GM19463 (cell line): ENCODE data around the gene ADGRV1.

ENCODE experiments used
- ATAC-seq: cut with Tn5 transposase; IDR thresholded peaks from one replicate; pipeline ENCODE4 v1.9.1; 2021; ENCODE audit warnings: mild to moderate bottlenecking, moderate library complexity; ENCODE audit not compliant: unreplicated experiment

The ADGRV1 gene

GRCh38 chr5:90861843-90862586, 303.4 kb downstream of the ADGRV1 start:
- no peak for ATAC-seq

- no peak for ATAC-seq
These were observed 306.6 kb downstream of the ADGRV1 start for GRCh38 chr5:90865180-90865579.

- no peak for ATAC-seq
These were observed 307.7 kb downstream of the ADGRV1 start for GRCh38 chr5:90866333-90866732.

DNA sequence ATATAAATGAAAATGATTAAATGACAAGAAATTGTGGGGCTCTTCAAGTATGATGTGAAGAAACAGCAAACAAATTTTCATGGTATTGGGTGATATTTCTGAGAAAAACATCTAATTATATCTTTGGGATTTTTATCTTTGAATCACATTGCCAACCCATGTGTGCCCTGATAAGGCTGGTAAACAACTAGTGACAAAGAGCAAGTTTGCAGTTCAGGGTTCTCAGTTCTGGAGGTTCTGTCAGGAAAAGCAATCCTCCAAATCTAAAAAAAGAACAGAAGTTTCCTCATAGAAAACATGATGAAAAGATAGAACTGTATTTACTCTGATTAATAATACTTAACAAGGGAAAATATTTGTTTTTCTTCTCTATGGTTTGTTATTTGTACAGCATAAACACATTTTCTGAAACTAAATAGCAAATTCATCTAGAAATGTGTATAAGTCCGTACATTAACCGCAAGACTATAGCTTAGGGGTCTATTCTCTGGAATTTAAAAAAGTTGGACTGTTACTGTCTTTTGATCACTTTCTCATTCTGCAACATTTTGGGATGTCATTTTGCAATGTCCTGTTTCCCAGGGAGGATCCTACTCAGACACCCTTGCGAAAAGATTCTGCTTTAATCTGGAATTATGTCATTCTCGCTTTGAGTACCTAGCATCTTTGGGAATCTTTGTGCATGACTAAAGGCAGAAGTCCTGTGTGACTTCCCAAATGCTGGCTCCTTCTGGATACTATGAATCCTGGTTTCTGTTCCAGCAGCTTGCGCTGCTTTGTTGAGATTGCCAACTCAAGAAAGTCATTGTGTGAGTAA, 308.5 kb downstream of the ADGRV1 start:
- no peak for ATAC-seq

DNA sequence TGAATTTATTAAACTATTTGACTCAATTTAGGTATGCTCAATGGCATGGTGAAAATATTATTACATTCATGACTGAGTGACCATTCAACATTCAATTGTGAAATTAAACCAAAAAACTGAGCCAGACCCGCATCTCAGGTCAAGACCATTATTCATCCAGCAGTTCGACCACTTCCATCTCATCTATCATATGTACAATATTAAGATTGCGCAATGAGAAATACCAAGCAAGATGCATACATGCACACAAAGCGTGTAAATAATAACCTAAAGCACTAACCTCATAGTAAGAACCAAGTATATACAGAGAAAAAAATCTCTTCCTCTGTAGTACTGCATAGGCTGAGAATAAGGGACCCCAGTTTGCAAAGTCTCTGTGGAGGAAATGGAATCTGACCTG, 310.2 kb downstream of the ADGRV1 start:
- no peak for ATAC-seq

GRCh38 chr5:90871391-90871991, 312.9 kb downstream of the ADGRV1 start:
- no peak for ATAC-seq

DNA sequence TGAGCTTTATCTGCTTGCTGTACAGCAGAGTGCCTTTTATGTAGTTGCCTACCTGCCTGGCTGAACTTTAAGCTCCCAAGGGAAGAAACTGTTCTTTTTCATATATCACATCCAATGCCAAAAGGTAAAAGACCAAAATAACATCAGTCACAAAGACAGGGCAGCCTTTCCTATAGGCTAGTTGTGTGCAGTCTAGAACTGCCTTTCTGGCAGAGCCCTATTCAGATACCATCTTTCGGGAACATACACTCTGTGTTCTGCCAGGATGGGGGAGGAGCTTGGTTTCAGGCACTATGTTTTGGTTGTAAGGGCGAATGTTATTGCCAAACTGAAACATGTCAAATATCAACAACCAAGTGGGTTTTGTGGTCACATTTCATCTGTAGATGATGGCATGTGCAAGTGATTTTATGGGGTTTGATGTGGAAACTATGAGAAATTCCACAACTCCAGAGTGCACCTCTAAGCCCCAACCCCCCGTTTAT, 314.5 kb downstream of the ADGRV1 start:
- no peak for ATAC-seq

- ATAC-seq, result no peak
These were observed 315.5 kb downstream of the ADGRV1 start for GRCh38 chr5:90874066-90874465.

DNA sequence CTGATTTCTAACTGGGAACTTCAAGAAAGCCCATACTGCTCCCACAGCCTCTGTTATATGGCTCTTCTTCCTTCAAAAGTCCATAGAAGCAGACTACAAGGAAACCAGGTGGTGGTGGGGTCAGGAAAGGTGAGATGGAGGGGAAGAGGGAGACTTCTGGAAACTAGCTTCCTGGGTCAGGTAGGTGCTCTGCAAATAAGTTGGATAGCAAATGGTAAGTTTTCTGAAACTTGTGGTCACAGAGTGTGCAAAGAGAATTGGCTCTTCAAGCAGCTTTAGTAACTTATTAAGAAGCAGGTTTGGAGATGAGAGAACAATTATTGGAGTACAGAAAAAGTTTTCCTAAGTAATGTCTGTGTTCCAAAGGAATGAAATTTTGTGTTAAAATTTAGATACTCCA, 316.9 kb downstream of the ADGRV1 start:
- ATAC-seq, result no peak

- ATAC-seq, result no peak
These were observed 317.8 kb downstream of the ADGRV1 start for GRCh38 chr5:90876366-90876765.

GRCh38 chr5:90877049-90877448, 318.5 kb downstream of the ADGRV1 start:
- ATAC-seq, result no peak

- ATAC-seq, result no peak
These were observed 319.5 kb downstream of the ADGRV1 start for GRCh38 chr5:90878081-90878480.

GRCh38 chr5:90878549-90879196, 320.1 kb downstream of the ADGRV1 start:
- ATAC-seq, result no peak

DNA sequence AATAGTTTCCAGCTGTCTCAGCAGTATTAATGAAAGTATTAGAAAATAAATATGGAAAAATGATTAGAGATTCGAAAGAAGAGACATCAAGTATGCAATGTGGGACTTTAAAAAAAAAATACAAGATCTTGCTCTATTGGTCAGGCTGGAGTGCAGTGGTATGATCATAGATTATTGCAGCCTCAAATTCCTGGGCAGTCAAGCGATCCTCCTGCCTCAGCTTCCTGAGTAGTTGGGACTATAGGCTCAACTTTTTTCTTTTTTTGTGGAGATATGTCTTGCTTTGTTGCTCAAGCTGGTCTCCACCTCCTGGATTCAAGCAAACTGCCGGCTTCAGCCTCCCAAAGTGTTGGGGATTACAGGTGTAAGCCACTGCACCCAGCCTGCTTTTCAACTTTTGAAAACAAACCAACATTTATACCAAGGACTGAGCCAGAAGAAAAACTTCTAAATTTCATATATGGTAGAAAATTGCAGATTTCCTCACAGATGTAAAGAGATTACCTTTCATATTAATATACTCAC, 323.1 kb downstream of the ADGRV1 start:
- no peak for ATAC-seq

DNA sequence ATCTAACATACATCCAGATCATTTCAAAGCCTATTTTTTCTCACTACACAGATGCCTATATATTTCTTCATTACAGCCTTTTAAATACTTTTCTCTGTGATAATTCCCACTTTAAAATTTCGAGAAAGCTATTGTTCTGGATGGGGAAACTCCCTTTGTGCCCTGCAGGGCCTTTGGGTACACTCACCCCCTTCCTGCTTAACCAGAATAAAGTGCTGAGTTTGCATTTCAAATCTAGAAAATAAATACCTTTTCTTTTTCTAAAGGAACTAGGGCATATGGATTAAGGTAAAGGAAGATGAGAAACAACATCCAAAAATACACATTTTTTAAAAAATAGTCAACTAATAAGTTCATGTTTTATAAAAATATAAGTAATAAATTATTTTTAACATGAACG, 323.9 kb downstream of the ADGRV1 start:
- no peak for ATAC-seq

GRCh38 chr5:90885180-90885868, 326.7 kb downstream of the ADGRV1 start:
- no peak for ATAC-seq

- no peak for ATAC-seq
These were observed 327.8 kb downstream of the ADGRV1 start for GRCh38 chr5:90886381-90886780.

GRCh38 chr5:90888511-90889324, 330.1 kb downstream of the ADGRV1 start:
- no peak for ATAC-seq

DNA sequence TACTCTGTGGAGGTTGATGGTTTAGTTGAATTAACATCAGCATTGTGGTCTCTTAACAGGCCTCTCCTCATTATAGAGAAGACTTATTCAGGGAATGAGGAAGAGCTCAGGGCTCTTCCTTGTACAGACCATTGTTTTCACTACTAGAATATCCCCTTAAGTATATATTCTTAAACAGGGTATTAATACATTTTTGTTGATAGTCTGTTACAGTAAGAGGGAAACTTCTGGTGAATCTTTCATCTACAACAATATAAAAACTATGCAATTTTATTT, 330.7 kb downstream of the ADGRV1 start:
- no peak for ATAC-seq

GRCh38 chr5:90890180-90890579, 331.6 kb downstream of the ADGRV1 start:
- no peak for ATAC-seq
